Panc1 (cell line): ENCODE measurements around the gene RASD1.

ENCODE experiments used
- POLR2AphosphoS5 ChIP-seq: IDR thresholded peaks from 2 replicates; pipeline ENCODE4 v1.6.1; 2012; ENCODE audit warnings: mild to moderate bottlenecking, low read depth, low read length, moderate library complexity
- SIN3A ChIP-seq: IDR thresholded peaks from 2 replicates; pipeline ENCODE4 v1.6.1; 2012; ENCODE audit warnings: low read depth, mild to moderate bottlenecking, low read length, moderate library complexity, borderline replicate concordance; ENCODE audit not compliant: insufficient read depth
- TCF7L2 ChIP-seq: IDR thresholded peaks from 2 replicates; pipeline ENCODE4 v1.6.1; 2011; ENCODE audit warnings: mild to moderate bottlenecking, low read depth, low read length, inconsistent platforms
- TF ChIP-seq, protein P1 (sequence below): fragments of 450-650 bp; IDR thresholded peaks from 2 replicates; pipeline ENCODE4 v1.5.1; 2017; ENCODE audit warnings: mild to moderate bottlenecking
- TF ChIP-seq, protein P2 (sequence below), 2 experiments: IDR thresholded peaks; 2 replicates each; pipeline ENCODE4 v1.6.1; 2011 to 2012; ENCODE audit warnings: low read depth in 2 of 2, control low read depth in 1 of 2, low read length in 1 of 2, mild to moderate bottlenecking in 1 of 2, moderate library complexity in 1 of 2; ENCODE audit not compliant: insufficient read depth in 1 of 2

DNA sequence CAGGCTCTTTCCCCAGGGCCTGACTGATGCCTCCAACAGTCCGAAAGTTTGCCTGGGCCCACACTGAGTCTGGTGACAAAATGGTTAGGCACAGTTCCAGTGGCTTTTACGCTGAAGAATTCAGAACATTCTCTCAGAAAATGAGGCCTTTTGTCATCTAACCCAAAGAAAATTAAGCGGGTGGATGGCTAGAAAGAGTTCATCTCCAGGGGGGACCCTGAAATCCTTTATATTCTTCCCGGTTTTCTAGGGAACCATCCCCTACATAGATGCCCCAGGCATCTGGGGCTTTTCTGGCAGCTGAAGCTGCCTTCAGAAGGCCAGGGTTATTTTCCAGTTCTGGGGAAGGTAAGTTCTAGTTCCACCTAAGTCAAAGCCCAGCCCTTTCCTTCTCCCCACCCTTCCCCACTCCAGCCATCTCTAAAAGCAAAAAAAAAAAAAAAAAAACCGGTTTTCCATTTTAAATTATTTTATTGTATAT, 2.2 kb downstream of the RASD1 start:
- TF ChIP-seq, protein P1, sequence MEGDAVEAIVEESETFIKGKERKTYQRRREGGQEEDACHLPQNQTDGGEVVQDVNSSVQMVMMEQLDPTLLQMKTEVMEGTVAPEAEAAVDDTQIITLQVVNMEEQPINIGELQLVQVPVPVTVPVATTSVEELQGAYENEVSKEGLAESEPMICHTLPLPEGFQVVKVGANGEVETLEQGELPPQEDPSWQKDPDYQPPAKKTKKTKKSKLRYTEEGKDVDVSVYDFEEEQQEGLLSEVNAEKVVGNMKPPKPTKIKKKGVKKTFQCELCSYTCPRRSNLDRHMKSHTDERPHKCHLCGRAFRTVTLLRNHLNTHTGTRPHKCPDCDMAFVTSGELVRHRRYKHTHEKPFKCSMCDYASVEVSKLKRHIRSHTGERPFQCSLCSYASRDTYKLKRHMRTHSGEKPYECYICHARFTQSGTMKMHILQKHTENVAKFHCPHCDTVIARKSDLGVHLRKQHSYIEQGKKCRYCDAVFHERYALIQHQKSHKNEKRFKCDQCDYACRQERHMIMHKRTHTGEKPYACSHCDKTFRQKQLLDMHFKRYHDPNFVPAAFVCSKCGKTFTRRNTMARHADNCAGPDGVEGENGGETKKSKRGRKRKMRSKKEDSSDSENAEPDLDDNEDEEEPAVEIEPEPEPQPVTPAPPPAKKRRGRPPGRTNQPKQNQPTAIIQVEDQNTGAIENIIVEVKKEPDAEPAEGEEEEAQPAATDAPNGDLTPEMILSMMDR: no peak
- no peak for TF ChIP-seq SIN3A
- TF ChIP-seq TCF7L2: no peak
- no peak for TF ChIP-seq POLR2AphosphoS5
- TF ChIP-seq, protein P2, sequence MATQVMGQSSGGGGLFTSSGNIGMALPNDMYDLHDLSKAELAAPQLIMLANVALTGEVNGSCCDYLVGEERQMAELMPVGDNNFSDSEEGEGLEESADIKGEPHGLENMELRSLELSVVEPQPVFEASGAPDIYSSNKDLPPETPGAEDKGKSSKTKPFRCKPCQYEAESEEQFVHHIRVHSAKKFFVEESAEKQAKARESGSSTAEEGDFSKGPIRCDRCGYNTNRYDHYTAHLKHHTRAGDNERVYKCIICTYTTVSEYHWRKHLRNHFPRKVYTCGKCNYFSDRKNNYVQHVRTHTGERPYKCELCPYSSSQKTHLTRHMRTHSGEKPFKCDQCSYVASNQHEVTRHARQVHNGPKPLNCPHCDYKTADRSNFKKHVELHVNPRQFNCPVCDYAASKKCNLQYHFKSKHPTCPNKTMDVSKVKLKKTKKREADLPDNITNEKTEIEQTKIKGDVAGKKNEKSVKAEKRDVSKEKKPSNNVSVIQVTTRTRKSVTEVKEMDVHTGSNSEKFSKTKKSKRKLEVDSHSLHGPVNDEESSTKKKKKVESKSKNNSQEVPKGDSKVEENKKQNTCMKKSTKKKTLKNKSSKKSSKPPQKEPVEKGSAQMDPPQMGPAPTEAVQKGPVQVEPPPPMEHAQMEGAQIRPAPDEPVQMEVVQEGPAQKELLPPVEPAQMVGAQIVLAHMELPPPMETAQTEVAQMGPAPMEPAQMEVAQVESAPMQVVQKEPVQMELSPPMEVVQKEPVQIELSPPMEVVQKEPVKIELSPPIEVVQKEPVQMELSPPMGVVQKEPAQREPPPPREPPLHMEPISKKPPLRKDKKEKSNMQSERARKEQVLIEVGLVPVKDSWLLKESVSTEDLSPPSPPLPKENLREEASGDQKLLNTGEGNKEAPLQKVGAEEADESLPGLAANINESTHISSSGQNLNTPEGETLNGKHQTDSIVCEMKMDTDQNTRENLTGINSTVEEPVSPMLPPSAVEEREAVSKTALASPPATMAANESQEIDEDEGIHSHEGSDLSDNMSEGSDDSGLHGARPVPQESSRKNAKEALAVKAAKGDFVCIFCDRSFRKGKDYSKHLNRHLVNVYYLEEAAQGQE (IDR thresholded peaks at IDR 0.05; ENCODE audit: insufficient read depth in 1 of 2, low read depth in 2 of 2, low read length in 1 of 2): no peak
